Measurements from ENCODE around the gene DOCK6.

The DOCK6 gene

GRCh38 chr19:11265785-11266236, 3.5 kb upstream of the DOCK6 start:
- TF ChIP-seq GATA2 (IDR thresholded peaks at IDR 0.05; ENCODE audit: low read depth, low read length) (no peak), GATA3 (IDR thresholded peaks at IDR 0.05; ENCODE audit: low read depth, low read length) (no peak)

GRCh38 chr19:11265177-11265784, 3.0 kb upstream of the DOCK6 start:
- TF ChIP-seq GATA3 (IDR thresholded peaks at IDR 0.05; ENCODE audit: low read depth, low read length), result no peak
- TF ChIP-seq GATA2 (IDR thresholded peaks at IDR 0.05; ENCODE audit: low read depth, low read length), result no peak

GRCh38 chr19:11264452-11265176, 2.3 kb upstream of the DOCK6 start:
- TF ChIP-seq GATA2 (IDR thresholded peaks at IDR 0.05; ENCODE audit: low read depth, low read length) (no peak), GATA3 (IDR thresholded peaks at IDR 0.05; ENCODE audit: low read depth, low read length) (no peak)

GRCh38 chr19:11263726-11264125, 1.4 kb upstream of the DOCK6 start:
- TF ChIP-seq GATA2 (IDR thresholded peaks at IDR 0.05; ENCODE audit: low read depth, low read length) (no peak), GATA3 (IDR thresholded peaks at IDR 0.05; ENCODE audit: low read depth, low read length) (no peak)

GRCh38 chr19:11261431-11261970, 823 bp downstream of the DOCK6 start:
- TF ChIP-seq GATA3 (IDR thresholded peaks at IDR 0.05; ENCODE audit: low read depth, low read length) (no peak), GATA2 (IDR thresholded peaks at IDR 0.05; ENCODE audit: low read depth, low read length) (no peak)

- TF ChIP-seq GATA2 (IDR thresholded peaks at IDR 0.05; ENCODE audit: low read depth, low read length) (no peak), GATA3 (IDR thresholded peaks at IDR 0.05; ENCODE audit: low read depth, low read length) (no peak)
Observed at GRCh38 chr19:11260996-11261395, 1.3 kb downstream of the DOCK6 start.

GRCh38 chr19:11257846-11258380, 4.4 kb downstream of the DOCK6 start:
- no peak for TF ChIP-seq GATA3 (IDR thresholded peaks at IDR 0.05; ENCODE audit: low read depth, low read length)
- no peak for TF ChIP-seq GATA2 (IDR thresholded peaks at IDR 0.05; ENCODE audit: low read depth, low read length)

GRCh38 chr19:11256189-11256588, 6.1 kb downstream of the DOCK6 start:
- TF ChIP-seq GATA2 (IDR thresholded peaks at IDR 0.05; ENCODE audit: low read depth, low read length) (no peak), GATA3 (IDR thresholded peaks at IDR 0.05; ENCODE audit: low read depth, low read length) (no peak)

GRCh38 chr19:11254666-11255065, 7.7 kb downstream of the DOCK6 start:
- no peak for TF ChIP-seq GATA3 (IDR thresholded peaks at IDR 0.05; ENCODE audit: low read depth, low read length)
- TF ChIP-seq GATA2 (IDR thresholded peaks at IDR 0.05; ENCODE audit: low read depth, low read length), result no peak

GRCh38 chr19:11252665-11253355, 9.5 kb downstream of the DOCK6 start:
- no peak for TF ChIP-seq GATA2 (IDR thresholded peaks at IDR 0.05; ENCODE audit: low read depth, low read length)
- TF ChIP-seq GATA3 (IDR thresholded peaks at IDR 0.05; ENCODE audit: low read depth, low read length), result no peak

- TF ChIP-seq GATA2 (IDR thresholded peaks at IDR 0.05; ENCODE audit: low read depth, low read length), result no peak
- no peak for TF ChIP-seq GATA3 (IDR thresholded peaks at IDR 0.05; ENCODE audit: low read depth, low read length)
Observed at GRCh38 chr19:11251650-11252314, 10.5 kb downstream of the DOCK6 start.

GRCh38 chr19:11251217-11251616, 11.1 kb downstream of the DOCK6 start:
- no peak for TF ChIP-seq GATA3 (IDR thresholded peaks at IDR 0.05; ENCODE audit: low read depth, low read length)
- no peak; the same call in 1 of the 2 replicates for TF ChIP-seq GATA2 (IDR thresholded peaks at IDR 0.05; ENCODE audit: low read depth, low read length)

GRCh38 chr19:11248852-11249251, 13.5 kb downstream of the DOCK6 start:
- TF ChIP-seq GATA2 (IDR thresholded peaks at IDR 0.05; ENCODE audit: low read depth, low read length) (no peak), GATA3 (IDR thresholded peaks at IDR 0.05; ENCODE audit: low read depth, low read length) (no peak)

- TF ChIP-seq GATA3 (IDR thresholded peaks at IDR 0.05; ENCODE audit: low read depth, low read length) (no peak), GATA2 (IDR thresholded peaks at IDR 0.05; ENCODE audit: low read depth, low read length) (no peak)
Observed at GRCh38 chr19:11247934-11248333, 14.4 kb downstream of the DOCK6 start.
